ENCODE results near the gene MACROD2.

Gene MACROD2

DNA sequence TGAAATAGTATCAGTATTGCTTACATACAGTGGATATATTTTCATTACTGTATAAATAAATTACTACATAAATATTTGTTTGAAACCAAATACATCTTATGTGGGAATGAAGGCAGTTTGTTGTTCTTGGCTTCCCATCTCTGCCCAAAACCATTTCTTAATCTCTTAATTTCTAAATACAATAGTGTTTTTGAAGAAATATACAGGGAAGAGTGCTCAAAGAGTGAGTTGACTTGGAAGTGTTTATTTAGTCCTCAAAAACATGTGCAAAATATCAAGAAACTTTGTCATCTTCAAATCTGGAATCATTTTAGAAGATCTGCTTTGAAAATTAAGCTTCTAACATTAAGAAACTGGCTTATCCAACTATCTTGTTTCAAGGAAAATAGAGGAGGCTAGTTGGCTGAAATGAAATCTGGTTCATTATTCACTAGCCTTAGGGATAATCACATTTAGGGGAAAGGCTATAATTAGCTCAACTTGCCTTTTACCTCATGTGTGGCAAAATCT lies 601.9 kb downstream of the MACROD2 start:
- no peak for DNase-seq (ENCODE audit: low read depth, low spot score)
- ChIA-PET CTCF (no interaction called here), POLR2A (no interaction called here)
- no peak overlapping the region for H3K4me3 ChIP-seq (ENCODE audit: low read depth, low read length)
- TF ChIP-seq, protein P1, sequence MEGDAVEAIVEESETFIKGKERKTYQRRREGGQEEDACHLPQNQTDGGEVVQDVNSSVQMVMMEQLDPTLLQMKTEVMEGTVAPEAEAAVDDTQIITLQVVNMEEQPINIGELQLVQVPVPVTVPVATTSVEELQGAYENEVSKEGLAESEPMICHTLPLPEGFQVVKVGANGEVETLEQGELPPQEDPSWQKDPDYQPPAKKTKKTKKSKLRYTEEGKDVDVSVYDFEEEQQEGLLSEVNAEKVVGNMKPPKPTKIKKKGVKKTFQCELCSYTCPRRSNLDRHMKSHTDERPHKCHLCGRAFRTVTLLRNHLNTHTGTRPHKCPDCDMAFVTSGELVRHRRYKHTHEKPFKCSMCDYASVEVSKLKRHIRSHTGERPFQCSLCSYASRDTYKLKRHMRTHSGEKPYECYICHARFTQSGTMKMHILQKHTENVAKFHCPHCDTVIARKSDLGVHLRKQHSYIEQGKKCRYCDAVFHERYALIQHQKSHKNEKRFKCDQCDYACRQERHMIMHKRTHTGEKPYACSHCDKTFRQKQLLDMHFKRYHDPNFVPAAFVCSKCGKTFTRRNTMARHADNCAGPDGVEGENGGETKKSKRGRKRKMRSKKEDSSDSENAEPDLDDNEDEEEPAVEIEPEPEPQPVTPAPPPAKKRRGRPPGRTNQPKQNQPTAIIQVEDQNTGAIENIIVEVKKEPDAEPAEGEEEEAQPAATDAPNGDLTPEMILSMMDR (IDR thresholded peaks at IDR 0.05; ENCODE audit: insufficient read depth, low read length, missing control alignments), result no peak

DNA sequence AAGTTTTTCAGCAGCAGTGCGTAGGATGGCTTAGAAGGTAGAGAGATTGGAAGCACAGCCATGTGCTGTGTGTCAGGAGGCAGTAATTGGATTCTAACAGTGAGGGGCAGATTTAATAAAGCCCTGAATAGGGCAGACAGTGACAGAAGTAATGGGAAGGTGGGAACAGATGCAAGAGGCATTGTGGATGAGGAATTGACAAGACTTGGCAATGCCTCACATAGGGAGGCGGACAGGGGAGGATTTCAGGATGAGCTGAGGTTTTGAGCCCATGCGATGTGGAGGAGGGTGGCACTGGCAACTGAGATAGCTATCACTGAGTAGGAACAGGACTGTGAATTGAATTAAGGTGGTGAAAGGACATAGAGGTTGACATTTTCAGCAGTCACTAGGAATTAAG lies 604.3 kb downstream of the MACROD2 start:
- ChIA-PET POLR2A (no interaction called here), CTCF (no interaction called here)
- TF ChIP-seq, protein P1 (IDR thresholded peaks at IDR 0.05; ENCODE audit: insufficient read depth, low read length, missing control alignments), result no peak
- H3K4me3 ChIP-seq (ENCODE audit: low read depth, low read length), result no peak overlapping the region
- no peak for DNase-seq (ENCODE audit: low read depth, low spot score)

DNA sequence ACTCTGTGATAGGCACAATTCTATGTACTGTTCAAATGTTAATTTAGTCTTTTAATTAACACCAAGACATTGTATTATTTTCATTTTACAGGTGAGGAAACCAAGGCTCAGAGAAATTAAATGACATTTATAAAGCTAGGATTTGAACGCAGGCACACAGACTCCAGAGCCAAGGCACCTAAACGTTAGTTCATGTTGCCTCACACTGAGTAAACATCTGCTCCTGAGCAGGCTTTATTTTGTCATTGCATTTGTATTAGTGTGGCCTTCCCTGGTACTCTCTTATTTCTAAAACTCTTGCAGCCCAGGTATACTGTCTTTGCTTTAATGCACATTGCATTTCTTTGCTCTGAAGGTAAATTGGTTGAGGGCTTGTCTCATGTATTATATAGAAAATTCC lies 605.2 kb downstream of the MACROD2 start:
- TF ChIP-seq, protein P1 (IDR thresholded peaks at IDR 0.05; ENCODE audit: insufficient read depth, low read length, missing control alignments), result no peak
- no peak for DNase-seq (ENCODE audit: low read depth, low spot score)
- CTCF ChIA-PET, result no interaction called here
- POLR2A ChIA-PET, result no interaction called here
- H3K4me3 ChIP-seq (ENCODE audit: low read depth, low read length), result no peak overlapping the region

DNA sequence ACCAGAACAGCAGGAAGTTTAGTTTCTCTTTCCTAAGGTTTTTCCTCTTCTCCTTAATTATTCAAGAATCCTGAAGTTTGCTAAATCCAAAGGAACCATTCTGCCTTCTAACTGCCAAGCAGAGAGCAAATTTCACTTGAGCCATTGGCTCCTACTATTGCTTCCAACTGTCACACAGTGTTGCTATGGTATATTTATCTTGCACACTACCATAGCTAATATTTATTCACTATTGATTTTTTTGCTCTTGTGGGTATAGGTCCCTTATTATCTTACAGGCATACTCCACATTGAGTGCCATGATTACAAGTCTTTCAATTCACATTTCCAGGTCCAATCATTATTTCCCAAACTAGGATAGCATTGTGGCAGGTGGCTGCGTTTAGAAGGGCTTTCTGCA lies 608.8 kb downstream of the MACROD2 start:
- TF ChIP-seq, protein P1 (IDR thresholded peaks at IDR 0.05; ENCODE audit: insufficient read depth, low read length, missing control alignments), result no peak
- H3K4me3 ChIP-seq (ENCODE audit: low read depth, low read length), result no peak overlapping the region
- DNase-seq (ENCODE audit: low read depth, low spot score), result no peak
- CTCF ChIA-PET, result no interaction called here
- POLR2A ChIA-PET, result no interaction called here

DNA sequence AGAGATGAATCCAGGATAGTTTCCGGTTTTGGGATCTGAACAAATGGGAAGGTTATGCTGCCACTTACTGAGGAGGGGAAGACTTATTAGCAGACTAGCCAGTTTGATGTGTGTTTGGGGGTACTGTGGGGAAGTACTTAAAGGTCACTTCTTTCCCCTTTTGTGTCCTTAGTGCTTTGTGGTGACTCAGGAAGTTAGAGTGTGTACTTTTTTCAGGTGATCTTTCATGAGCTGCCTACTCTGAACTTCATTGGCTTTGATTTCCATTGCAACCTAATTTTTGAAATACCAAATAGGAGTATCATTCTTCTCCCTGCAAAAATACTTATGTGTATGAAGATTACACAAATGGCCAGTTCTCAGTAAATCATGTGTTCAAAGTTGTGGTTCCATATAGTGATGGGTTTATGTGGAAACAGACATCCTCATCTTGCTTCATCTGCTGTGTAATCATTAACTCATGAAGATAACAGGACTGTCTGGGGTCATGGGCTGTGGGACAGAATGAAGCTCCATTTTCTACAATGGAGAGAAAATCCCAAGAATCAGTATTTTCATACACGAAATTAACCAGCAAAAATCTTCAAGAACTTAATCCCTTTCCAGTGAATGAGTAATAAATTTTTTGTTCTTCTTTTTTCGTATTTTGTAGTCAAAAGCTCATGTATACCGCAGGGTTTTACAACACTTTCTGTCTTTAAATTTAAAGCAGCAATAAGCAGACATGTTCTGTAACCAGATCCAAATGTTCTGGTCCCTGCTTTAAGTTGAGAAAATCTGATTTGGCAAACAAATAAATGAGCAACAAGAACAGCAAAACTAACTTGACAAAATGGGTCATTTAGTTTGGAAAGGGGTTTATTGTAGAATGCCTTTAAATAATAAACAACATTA lies 614.3 kb downstream of the MACROD2 start:
- DNase-seq (ENCODE audit: low read depth, low spot score), result no peak
- ChIA-PET CTCF (no interaction called here), POLR2A (no interaction called here)
- TF ChIP-seq, protein P1 (IDR thresholded peaks at IDR 0.05; ENCODE audit: insufficient read depth, low read length, missing control alignments), result no peak
- H3K4me3 ChIP-seq (ENCODE audit: low read depth, low read length), result no peak overlapping the region

DNA sequence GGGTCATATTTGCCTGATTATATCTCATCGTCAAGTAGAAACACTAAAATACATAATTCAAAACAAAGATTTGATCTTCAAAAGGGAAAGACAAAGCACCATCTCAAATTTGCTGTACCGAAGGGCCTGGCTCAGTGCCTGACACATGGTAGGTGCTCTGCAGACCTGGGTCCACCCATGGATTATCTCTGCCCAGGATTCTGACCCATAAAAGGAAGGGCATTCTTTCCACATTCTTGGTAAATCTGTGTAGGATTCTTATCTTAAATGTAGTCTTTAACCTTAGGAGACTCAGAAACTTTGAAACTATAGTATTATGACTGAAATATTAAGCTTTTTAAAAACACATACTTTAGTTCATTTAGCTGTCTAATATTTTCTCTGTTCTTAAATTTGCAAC lies 616.2 kb downstream of the MACROD2 start:
- H3K4me3 ChIP-seq (ENCODE audit: low read depth, low read length), result no peak overlapping the region
- TF ChIP-seq, protein P1 (IDR thresholded peaks at IDR 0.05; ENCODE audit: insufficient read depth, low read length, missing control alignments), result no peak
- POLR2A ChIA-PET, result no interaction called here
- CTCF ChIA-PET, result no interaction called here
- DNase-seq (ENCODE audit: low read depth, low spot score), result no peak
